Right atrium auricular region (tissue), 2 donors: ENCODE results near the gene ELF4. TPM values are rescaled to one million over a fixed set of nuclear protein-coding genes. Genes with fewer than 3 reads are reported as not detected.

ENCODE experiments used
- DNase-seq: peaks from one replicate; pipeline ENCODE4 v3.0.0-alpha.2; 2019; ENCODE audit warnings: low spot score
- H3K27ac ChIP-seq, 2 donors: fragments of 200-600 bp; sonication (generic); 1 replicate in 1 of 2; 2 replicates in 1 of 2; pipeline ENCODE4 v1.5.1; 2016 to 2019
- H3K27me3 ChIP-seq, 2 donors: fragments of 200-600 bp; sonication (generic); one replicate each; pipeline versions ENCODE4 v1.5.1 to v1.6.0; 2017 to 2019
- H3K36me3 ChIP-seq: fragments of 200-600 bp; sonication (generic); one replicate; pipeline ENCODE4 v1.5.1; 2016
- H3K4me1 ChIP-seq, 2 donors: fragments of 200-600 bp; sonication (generic); one replicate each; pipeline versions ENCODE4 v1.5.1 to v1.6.0; 2017 to 2019
- H3K4me3 ChIP-seq, 2 donors: fragments of 200-600 bp; sonication (generic); 1 replicate in 1 of 2; 2 replicates in 1 of 2; pipeline ENCODE4 v1.5.1; 2017 to 2019; ENCODE audit warnings: mild to moderate bottlenecking in 1 of 2, moderate library complexity in 1 of 2
- H3K9me3 ChIP-seq, 2 donors: fragments of 200-600 bp; sonication (generic); one replicate each; pipeline ENCODE4 v1.5.1; 2019
- total RNA-seq, 2 donors: library from RNA; depleted of rRNA; stranded (reverse); fragments of >200 nt; gene quantifications; one replicate each; pipeline ENCODE4 v1.1.0, GENCODE V29; 2016
- TF ChIP-seq, protein P1 (sequence below), 2 donors: fragments of 200-600 bp; sonication (generic); IDR thresholded peaks; one replicate each; pipeline ENCODE4 v1.5.1; 2019; ENCODE audit warnings: antibody characterized with exemption in 2 of 2

ELF4 gene
- total RNA-seq, 2 donors from 2014 or later, result 4.1 to 8.6 TPM

- Histone ChIP-seq H3K27ac (peak overlapping the region; percentile 59 to 82), H3K4me3 (no peak overlapping the region), H3K9me3 (no peaks in the 10 kb centered on the region), H3K4me1 (peaks cover 0 to 24% of the 10 kb centered on the region in 2 donors), H3K27me3 (no peaks in the 10 kb centered on the region), H3K36me3 (peaks cover 12% of the 10 kb centered on the region)
- DNase-seq, result peak; percentile 85
- TF ChIP-seq, protein P1, sequence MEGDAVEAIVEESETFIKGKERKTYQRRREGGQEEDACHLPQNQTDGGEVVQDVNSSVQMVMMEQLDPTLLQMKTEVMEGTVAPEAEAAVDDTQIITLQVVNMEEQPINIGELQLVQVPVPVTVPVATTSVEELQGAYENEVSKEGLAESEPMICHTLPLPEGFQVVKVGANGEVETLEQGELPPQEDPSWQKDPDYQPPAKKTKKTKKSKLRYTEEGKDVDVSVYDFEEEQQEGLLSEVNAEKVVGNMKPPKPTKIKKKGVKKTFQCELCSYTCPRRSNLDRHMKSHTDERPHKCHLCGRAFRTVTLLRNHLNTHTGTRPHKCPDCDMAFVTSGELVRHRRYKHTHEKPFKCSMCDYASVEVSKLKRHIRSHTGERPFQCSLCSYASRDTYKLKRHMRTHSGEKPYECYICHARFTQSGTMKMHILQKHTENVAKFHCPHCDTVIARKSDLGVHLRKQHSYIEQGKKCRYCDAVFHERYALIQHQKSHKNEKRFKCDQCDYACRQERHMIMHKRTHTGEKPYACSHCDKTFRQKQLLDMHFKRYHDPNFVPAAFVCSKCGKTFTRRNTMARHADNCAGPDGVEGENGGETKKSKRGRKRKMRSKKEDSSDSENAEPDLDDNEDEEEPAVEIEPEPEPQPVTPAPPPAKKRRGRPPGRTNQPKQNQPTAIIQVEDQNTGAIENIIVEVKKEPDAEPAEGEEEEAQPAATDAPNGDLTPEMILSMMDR (IDR thresholded peaks at IDR 0.05), result no peak
These were observed 15.0 kb upstream of the ELF4 start for GRCh38 chrX:130125091-130125874.

- H3K4me3 ChIP-seq, result no peak overlapping the region
- peak overlapping the region; percentile 59 to 82 for H3K27ac ChIP-seq
- H3K4me1 ChIP-seq, result peaks cover 0 to 31% of the 10 kb centered on the region in 2 donors
- TF ChIP-seq, protein P1 (IDR thresholded peaks at IDR 0.05), result no peak
- peaks cover 8% of the 10 kb centered on the region for H3K36me3 ChIP-seq
- no peak for DNase-seq
- H3K27me3 ChIP-seq, result no peaks in the 10 kb centered on the region
- no peaks in the 10 kb centered on the region for H3K9me3 ChIP-seq
These were observed 14.3 kb upstream of the ELF4 start for GRCh38 chrX:130124577-130124976.

GRCh38 chrX:130121505-130121800 is 11.2 kb upstream of the ELF4 start:
- no peaks in the 10 kb centered on the region for H3K27me3 ChIP-seq
- no peaks in the 10 kb centered on the region for H3K36me3 ChIP-seq
- H3K27ac ChIP-seq, result peak overlapping the region; percentile 64 to 68
- H3K4me3 ChIP-seq, result peak overlapping the region in 1 of 2 donors; percentile 47
- no peak for DNase-seq
- H3K4me1 ChIP-seq, result peaks cover 0 to 30% of the 10 kb centered on the region in 2 donors
- TF ChIP-seq, protein P1 (IDR thresholded peaks at IDR 0.05), result no peak
- H3K9me3 ChIP-seq, result no peaks in the 10 kb centered on the region

DNA sequence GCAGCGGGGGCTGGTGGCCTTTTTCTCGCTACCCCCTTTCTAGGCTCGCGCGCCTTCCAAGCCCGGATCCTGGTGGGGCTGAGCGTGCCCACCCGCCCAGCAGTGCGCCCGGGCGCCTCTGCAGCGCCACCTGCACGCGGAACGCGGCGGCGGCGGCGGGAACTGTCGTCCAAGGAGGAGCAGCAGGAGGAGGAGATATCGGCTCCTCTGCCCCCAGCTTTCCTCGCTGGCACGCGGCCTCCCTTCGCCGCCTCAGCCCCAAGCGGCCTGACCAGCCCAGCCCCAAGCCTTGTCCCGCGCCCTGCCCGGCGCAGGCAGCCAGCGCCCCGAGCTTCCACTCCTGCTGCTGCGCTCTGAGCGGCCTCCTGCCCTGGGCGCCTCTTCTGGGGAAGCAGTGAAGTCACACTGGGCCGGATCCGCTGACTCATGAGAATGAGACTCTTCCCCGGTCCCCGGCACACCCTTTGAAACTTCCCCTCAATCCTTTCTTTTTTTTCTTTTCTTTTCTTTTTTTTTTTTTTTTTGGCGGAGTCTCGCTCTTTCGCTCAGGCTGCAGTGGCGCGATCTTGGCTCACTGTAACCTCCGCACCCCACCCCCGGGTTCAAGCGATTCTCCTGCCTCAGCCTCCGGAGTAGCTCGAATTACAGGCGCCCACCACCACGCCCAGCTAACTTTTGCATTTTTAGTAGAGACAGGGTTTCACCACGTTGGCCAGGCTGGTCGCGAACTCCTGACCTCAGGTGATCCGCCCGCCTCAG is 10.6 kb upstream of the ELF4 start:
- H3K27me3 ChIP-seq, result no peaks in the 10 kb centered on the region
- H3K27ac ChIP-seq, result peak overlapping the region; percentile 64 to 68
- H3K4me3 ChIP-seq, result peak overlapping the region; percentile 20 to 47
- H3K36me3 ChIP-seq, result no peaks in the 10 kb centered on the region
- peak; percentile 78 for DNase-seq
- peaks cover 0 to 25% of the 10 kb centered on the region in 2 donors for H3K4me1 ChIP-seq
- H3K9me3 ChIP-seq, result no peaks in the 10 kb centered on the region
- TF ChIP-seq, protein P1 (IDR thresholded peaks at IDR 0.05), result peak; percentile 43 to 78

DNA sequence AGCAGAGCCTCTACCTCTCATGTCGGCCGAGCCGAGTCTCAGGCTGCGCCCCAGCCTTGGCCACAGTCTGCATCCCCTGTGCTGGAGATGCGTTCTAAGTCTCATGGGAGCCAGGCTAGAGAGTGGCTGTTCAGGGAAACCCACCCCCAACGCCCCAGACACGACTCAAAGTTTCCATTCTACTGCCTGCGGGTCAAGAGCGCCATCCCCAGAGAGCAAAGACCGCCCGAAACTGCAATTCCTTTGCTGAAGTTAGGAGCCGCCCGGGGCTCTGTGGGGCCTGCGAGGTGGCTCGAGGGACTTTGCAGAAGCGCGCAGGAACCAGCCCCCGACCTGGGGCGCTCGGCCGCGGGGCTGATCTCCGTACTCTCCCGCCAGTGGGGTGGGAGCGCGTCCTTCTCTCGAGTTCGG is 10.0 kb upstream of the ELF4 start:
- no peaks in the 10 kb centered on the region for H3K27me3 ChIP-seq
- H3K27ac ChIP-seq, result peak overlapping the region; percentile 64 to 68
- TF ChIP-seq, protein P1 (IDR thresholded peaks at IDR 0.05), result no peak
- H3K4me3 ChIP-seq, result peak overlapping the region in 1 of 2 donors; percentile 47
- H3K36me3 ChIP-seq, result no peaks in the 10 kb centered on the region
- no peak for DNase-seq
- H3K9me3 ChIP-seq, result no peaks in the 10 kb centered on the region
- peaks cover 0 to 19% of the 10 kb centered on the region in 2 donors for H3K4me1 ChIP-seq
